Endothelial cell (in vitro differentiated cells): Measurements from ENCODE around the gene GATC. TPM values are rescaled to one million over a fixed set of nuclear protein-coding genes. Genes with fewer than 3 reads are reported as not detected.
"Not testable (repeated sequence)": the region's sequence is repeated elsewhere in the genome, so short reads cannot be mapped to it uniquely, and the experiment has no call there.

Experiments used
- DNase-seq: peaks from one replicate; pipeline ENCODE4 v3.0.0; 2021; ENCODE audit warnings: low spot score
- H3K27ac Mint-ChIP-seq: one replicate; pipeline ENCODE4 v1.8.0; 2021; ENCODE audit warnings: mixed read lengths, inconsistent platforms; ENCODE audit not compliant: unreplicated experiment
- H3K27me3 Mint-ChIP-seq: one replicate; pipeline ENCODE4 v1.8.0; 2021; ENCODE audit warnings: mild to moderate bottlenecking, moderate library complexity, mixed read lengths, inconsistent platforms; ENCODE audit not compliant: unreplicated experiment
- H3K36me3 Mint-ChIP-seq: one replicate; pipeline ENCODE4 v1.8.0; 2021; ENCODE audit warnings: mild to moderate bottlenecking, low read depth, mixed read lengths, inconsistent platforms; ENCODE audit not compliant: unreplicated experiment
- H3K4me1 Mint-ChIP-seq: one replicate; pipeline ENCODE4 v1.8.0; 2021; ENCODE audit warnings: mild to moderate bottlenecking, mixed read lengths, inconsistent platforms; ENCODE audit not compliant: unreplicated experiment
- H3K4me3 Mint-ChIP-seq: one replicate; pipeline ENCODE4 v1.8.0; 2021; ENCODE audit warnings: mild to moderate bottlenecking, mixed read lengths, inconsistent platforms; ENCODE audit not compliant: unreplicated experiment
- H3K9me3 Mint-ChIP-seq: one replicate; pipeline ENCODE4 v1.8.0; 2021; ENCODE audit warnings: mixed read lengths, inconsistent platforms; ENCODE audit not compliant: unreplicated experiment
- total RNA-seq: library from RNA; stranded (reverse); fragmentation: NEBNext Ultra II Directional; extraction: Animal tissue kit (Norgen Biotek cat#: 25700); gene quantifications from one replicate; pipeline ENCODE4 v1.2.1, GENCODE V29; 2021; ENCODE audit not compliant: unreplicated experiment
- TF ChIP-seq, protein P1 (sequence below): fragments of 200-600 bp; sonication (generic); IDR thresholded peaks from one replicate; pipeline ENCODE4 v1.5.0; 2021; ENCODE audit warnings: antibody characterized with exemption; ENCODE audit not compliant: unreplicated experiment

The GATC gene
- total RNA-seq, 1 donor from 2014 or later = 25.5 TPM

DNA sequence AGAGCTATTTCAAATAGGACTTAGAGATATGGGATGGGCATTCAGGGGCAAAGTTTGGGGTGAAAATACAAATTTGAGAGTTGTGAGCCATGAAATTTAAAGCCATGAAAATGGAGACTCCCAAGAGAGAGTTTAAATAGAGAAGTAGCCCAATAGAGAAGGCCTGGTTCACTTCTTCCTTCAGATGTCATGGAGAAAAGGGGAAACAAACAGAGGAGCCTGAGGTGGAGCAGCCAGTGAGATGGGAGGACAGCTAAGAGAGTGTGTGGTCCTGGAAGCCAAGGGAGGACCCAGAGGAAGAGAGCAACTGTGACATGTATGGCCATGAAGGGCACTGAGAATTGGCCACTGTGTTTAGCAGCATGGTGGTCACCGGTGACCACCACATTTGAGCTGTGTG is 37.4 kb downstream of the GATC start:
- no peak for DNase-seq
- Mint-ChIP-seq H3K9me3 (no peaks in the 10 kb centered on the region), H3K27me3 (peaks cover 4% of the 10 kb centered on the region), H3K4me1 (peaks cover 7% of the 10 kb centered on the region), H3K36me3 (peaks cover 3% of the 10 kb centered on the region), H3K27ac (no peak overlapping the region), H3K4me3 (no peak overlapping the region)
- TF ChIP-seq, protein P1, sequence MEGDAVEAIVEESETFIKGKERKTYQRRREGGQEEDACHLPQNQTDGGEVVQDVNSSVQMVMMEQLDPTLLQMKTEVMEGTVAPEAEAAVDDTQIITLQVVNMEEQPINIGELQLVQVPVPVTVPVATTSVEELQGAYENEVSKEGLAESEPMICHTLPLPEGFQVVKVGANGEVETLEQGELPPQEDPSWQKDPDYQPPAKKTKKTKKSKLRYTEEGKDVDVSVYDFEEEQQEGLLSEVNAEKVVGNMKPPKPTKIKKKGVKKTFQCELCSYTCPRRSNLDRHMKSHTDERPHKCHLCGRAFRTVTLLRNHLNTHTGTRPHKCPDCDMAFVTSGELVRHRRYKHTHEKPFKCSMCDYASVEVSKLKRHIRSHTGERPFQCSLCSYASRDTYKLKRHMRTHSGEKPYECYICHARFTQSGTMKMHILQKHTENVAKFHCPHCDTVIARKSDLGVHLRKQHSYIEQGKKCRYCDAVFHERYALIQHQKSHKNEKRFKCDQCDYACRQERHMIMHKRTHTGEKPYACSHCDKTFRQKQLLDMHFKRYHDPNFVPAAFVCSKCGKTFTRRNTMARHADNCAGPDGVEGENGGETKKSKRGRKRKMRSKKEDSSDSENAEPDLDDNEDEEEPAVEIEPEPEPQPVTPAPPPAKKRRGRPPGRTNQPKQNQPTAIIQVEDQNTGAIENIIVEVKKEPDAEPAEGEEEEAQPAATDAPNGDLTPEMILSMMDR = no peak

DNA sequence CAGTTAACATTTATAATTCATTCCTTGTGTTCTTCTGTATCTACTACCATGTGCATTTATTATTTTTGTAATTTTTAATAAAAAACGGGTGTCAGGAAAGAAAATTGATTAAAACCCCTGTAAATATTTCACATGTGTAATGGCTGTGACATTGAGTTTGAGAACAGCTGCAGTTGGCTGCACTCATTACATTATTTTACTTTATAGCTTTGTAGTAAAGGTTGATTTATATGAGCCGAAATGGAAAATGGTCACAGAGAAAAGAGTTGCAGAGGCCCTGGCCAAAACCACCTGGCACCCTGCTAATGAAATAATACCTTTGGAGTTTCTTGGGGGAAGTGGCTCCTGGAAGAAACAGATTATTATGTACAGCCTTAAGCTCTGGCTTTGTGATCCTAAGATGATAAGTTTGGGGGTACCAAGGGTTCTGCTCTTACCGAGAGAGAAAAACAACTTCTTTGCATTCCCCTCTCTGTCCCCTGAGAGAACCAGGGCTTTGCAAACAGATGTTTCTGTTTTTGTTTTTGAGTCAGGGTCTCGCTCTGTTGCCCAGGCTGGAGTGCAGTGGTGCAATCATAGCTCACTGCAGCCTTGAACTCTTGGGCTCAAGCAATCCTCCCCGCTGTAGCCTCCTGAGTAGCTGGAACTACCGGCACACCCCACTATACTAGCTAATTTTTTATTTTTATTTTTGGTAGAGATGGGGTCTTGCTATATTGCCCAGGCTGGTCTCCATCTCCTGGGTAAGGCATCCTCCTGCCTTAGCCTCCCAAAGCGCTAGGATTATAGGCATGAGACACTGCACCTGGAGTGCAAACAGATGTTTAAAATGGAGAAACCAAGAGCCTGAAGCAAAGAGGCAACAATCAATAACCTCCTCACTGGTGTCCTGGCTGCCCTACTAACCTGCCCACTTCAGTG is 40.0 kb downstream of the GATC start:
- no peaks in the 10 kb centered on the region for H3K9me3 Mint-ChIP-seq
- DNase-seq = no peak
- peaks cover 8% of the 10 kb centered on the region for H3K27me3 Mint-ChIP-seq
- no peak overlapping the region for H3K27ac Mint-ChIP-seq
- H3K4me3 Mint-ChIP-seq = no peak overlapping the region
- TF ChIP-seq, protein P1 = no peak
- peaks cover 15% of the 10 kb centered on the region for H3K36me3 Mint-ChIP-seq
- H3K4me1 Mint-ChIP-seq = peaks cover 10% of the 10 kb centered on the region

DNA sequence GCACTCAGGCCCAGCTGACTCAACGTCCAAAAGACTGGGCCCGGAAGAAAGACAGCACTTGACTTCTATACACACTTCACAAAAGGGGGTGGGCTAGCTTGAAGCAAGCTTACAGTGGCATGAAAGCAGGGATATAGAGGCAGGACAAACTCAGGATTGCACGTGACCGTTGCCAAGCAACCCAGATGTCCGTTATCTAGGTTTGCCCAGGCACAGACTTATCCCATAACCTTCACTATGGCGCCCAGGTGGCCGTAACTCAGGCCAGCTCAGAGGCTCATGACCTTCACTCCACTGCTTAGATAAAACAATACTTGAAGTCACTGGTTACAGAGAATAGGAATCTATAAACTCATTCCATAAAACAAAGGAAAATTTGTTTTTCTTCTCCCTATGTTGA is 41.3 kb downstream of the GATC start:
- not testable (repeated sequence) for DNase-seq, H3K4me1 Mint-ChIP-seq, H3K27me3 Mint-ChIP-seq, H3K4me3 Mint-ChIP-seq, H3K27ac Mint-ChIP-seq, H3K9me3 Mint-ChIP-seq
- H3K36me3 Mint-ChIP-seq = peaks cover 18% of the 10 kb centered on the region

DNA sequence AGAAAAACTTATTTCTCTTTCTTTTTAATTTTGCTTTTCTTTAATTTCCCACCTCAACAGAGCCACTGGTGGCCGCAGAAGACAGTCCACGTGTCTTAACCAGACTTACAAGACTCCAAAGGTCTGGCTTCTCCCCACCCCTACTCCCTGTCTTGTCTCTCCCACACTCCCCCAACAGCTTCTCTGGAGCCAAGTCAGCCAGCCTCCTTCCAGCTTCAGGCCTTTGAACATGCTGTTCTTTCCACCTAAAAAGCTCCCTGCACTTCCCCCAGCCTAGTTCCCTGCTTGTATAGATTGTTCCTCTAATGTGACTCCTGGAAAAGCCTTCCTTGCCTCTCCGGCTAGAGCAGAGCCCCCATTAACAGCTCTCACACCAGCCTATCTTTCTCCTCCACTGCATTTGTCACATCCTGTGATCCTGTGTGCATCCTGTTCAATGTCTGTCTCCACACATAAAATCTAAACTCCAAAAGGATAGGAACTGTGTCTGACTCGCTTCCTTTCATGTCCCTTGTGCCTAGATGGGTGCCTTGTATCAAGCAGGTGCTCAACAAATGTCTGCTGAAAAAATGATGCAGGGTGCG is 41.9 kb downstream of the GATC start:
- H3K4me3 Mint-ChIP-seq = no peak overlapping the region
- TF ChIP-seq, protein P1 = no peak
- peak overlapping the region; percentile 72 for H3K27ac Mint-ChIP-seq
- H3K36me3 Mint-ChIP-seq = peaks cover 17% of the 10 kb centered on the region
- no peaks in the 10 kb centered on the region for H3K9me3 Mint-ChIP-seq
- peaks cover 10% of the 10 kb centered on the region for H3K4me1 Mint-ChIP-seq
- DNase-seq = no peak
- peaks cover 7% of the 10 kb centered on the region for H3K27me3 Mint-ChIP-seq

DNA sequence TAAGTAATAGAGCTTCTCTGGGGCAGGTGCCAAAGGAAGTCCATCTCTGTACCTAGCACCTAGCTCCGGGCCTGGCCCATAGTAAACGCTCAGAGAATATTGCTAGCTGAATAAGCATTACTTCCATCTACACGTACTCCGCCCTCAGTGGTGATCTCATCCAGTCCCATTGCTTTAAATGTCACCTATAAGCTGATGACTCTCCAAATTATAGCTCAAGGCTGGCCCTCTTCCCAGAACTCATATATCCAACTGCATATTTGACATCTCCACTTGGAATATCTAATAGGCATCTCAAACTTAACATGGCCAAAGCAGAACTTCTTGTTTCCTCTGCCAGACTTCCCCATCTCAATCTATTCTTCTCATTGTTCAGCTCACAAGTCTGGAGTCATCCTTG is 42.8 kb downstream of the GATC start:
- H3K4me3 Mint-ChIP-seq = no peak overlapping the region
- peaks cover 6% of the 10 kb centered on the region for H3K27me3 Mint-ChIP-seq
- no peak overlapping the region for H3K27ac Mint-ChIP-seq
- H3K4me1 Mint-ChIP-seq = peaks cover 10% of the 10 kb centered on the region
- H3K36me3 Mint-ChIP-seq = peaks cover 17% of the 10 kb centered on the region
- no peaks in the 10 kb centered on the region for H3K9me3 Mint-ChIP-seq
- TF ChIP-seq, protein P1 = no peak
- DNase-seq = no peak
